ENCODE data around the gene NFIA. TPM values are rescaled to one million over a fixed set of nuclear protein-coding genes. Genes with fewer than 3 reads are reported as not detected.

The NFIA gene
- total RNA-seq, 1 donor from 2014 or later = 1.5 TPM

DNA sequence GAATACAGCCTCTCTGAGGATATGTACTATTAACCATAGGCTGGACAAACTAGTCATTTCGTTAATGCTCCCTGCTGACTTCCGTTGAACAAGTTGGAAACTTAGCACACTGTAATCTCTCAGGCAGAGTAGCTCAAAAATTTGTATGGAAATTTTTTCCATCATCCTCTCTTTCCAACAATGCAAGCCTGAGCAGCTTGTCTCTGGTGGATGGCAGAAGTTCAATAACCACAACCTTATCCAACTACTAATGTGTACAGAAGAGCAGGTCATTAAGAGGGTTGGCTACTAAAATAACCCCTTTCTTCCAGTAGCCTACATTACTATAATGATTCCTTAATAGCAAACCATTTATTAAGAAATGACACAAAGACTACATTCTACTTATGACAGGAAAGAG, 262.3 kb downstream of the NFIA start:
- Mint-ChIP-seq H3K4me3 (ENCODE audit: low read depth) (no peak overlapping the region), H3K27me3 (ENCODE audit: low read depth) (peaks cover 45% of the 10 kb centered on the region), H3K27ac (no peak overlapping the region), H3K36me3 (ENCODE audit: low read depth) (no peaks in the 10 kb centered on the region), H3K9me3 (peaks cover 4% of the 10 kb centered on the region), H3K4me1 (ENCODE audit: low read depth) (no peaks in the 10 kb centered on the region)
- intact Hi-C loops (cut with micrococcal nuclease) = no loop called here
- no peak for DNase-seq (ENCODE audit: low spot score)

DNA sequence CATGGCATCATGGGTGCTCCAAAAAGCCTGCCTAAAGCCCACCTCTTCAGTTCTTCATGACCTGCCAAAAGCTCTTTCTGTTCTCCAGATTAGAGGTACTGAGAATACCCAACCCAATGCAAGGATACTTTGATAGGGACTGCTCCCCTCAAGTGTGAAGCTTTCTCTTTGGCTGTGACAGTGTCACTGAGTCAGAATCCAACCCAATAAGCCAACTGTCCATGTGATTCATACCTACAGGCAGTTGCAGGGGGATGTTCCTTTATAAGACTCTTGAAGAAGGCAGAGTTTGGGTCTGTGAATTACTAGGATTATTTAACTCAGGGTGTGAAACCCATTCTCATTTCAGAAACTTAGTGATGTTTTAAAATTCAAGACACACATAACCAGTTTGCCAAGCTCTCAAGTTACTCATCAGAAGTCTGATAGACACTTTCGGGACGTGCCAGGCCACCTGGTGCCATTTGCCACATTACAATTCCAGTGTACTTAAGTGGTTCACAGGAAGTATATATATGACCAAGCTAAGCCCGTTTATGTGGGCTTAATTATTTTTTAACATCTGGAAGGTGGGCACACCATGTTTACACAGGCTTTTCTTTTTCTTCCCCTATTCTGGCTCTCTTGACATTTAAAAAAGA, 265.8 kb downstream of the NFIA start:
- Mint-ChIP-seq H3K36me3 (ENCODE audit: low read depth) (no peaks in the 10 kb centered on the region), H3K4me3 (ENCODE audit: low read depth) (no peak overlapping the region), H3K4me1 (ENCODE audit: low read depth) (no peaks in the 10 kb centered on the region), H3K9me3 (peaks cover 4% of the 10 kb centered on the region), H3K27ac (no peak overlapping the region), H3K27me3 (ENCODE audit: low read depth) (peaks cover 33% of the 10 kb centered on the region)
- intact Hi-C loops (cut with micrococcal nuclease) = no loop called here
- DNase-seq (ENCODE audit: low spot score) = no peak

DNA sequence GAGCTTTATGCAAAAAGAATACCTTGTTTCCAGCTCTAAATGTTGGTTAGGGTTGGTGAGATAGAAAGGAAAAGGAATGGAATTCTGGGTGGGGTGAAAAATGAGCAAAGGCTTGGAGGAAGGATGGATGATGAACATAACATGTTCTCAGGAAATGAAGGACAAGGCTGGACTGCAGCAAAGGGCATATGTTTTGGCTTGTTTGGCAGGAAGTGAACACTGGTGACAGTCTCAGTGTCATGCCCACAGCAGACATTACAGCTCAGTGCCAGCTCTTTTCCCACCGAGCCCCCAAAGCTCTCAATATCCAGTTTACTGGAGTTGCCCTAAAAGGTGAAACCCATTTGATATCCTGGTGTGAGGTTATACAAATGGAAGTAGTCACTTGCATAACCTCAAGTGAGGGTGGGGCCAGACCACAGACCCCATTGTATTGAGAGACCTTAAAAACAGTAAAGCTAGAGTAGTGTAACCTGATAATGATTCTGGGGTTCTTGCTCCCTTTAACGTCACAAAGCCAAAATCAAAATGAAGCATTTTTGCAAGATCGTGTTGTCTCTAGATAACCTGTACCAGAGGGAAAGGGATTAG, 270.6 kb downstream of the NFIA start:
- Mint-ChIP-seq H3K27ac (no peak overlapping the region), H3K36me3 (ENCODE audit: low read depth) (no peaks in the 10 kb centered on the region), H3K4me3 (ENCODE audit: low read depth) (no peak overlapping the region), H3K9me3 (no peaks in the 10 kb centered on the region), H3K27me3 (ENCODE audit: low read depth) (peaks cover 12% of the 10 kb centered on the region), H3K4me1 (ENCODE audit: low read depth) (no peaks in the 10 kb centered on the region)
- intact Hi-C loops (cut with micrococcal nuclease) = no loop called here
- no peak for DNase-seq (ENCODE audit: low spot score)

DNA sequence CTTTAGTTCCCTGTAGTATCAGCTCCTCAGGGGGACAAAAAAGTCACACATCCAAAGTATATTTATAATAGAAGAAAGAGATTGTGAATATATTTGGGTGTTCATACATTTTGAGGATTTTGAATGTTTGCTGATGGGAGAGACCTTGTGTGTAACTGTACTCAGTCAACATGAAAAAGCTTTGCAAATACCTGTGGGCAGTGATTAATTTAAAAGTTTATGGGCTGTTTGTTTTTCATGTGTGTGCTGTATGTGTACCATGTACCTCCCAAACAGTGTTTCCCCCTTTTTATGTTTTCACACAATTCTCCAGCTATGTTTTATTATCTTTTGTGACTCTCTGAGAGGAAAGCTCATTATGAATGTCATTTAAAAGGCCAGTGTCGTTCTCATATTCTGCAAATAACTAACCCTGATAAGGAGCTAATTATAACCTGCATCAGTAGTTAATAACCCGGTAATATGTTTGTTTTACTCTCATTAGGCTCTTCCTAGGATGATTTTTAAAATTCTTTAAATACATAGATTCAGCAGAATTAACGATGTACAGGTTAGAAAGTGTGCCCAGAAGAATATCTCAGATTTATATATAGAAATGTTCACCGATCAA, 271.5 kb downstream of the NFIA start:
- Mint-ChIP-seq H3K4me1 (ENCODE audit: low read depth) (no peaks in the 10 kb centered on the region), H3K27me3 (ENCODE audit: low read depth) (peaks cover 9% of the 10 kb centered on the region), H3K36me3 (ENCODE audit: low read depth) (no peaks in the 10 kb centered on the region), H3K4me3 (ENCODE audit: low read depth) (no peak overlapping the region), H3K9me3 (no peaks in the 10 kb centered on the region), H3K27ac (no peak overlapping the region)
- no peak for DNase-seq (ENCODE audit: low spot score)
- intact Hi-C loops (cut with micrococcal nuclease) = no loop called here

DNA sequence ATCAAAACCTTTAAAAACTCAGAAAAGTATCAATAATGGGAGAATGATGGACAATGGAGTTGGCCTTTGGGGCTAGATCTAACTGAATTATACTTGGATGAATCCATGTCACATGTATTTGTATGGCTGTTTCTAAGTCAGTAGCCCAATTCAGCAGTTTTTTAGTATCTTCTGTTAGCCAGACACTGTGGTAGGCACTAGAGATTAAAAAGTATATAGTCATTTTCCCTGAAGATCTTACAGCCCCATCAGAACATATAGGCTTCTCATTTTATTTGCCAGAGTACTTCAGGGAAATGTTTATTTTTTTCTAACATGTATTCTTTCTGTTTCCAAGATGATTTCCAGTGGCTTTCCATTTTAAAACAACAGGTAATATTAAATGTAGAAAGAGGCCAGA, 273.7 kb downstream of the NFIA start:
- Mint-ChIP-seq H3K27me3 (ENCODE audit: low read depth) (peaks cover 4% of the 10 kb centered on the region), H3K4me1 (ENCODE audit: low read depth) (no peaks in the 10 kb centered on the region), H3K4me3 (ENCODE audit: low read depth) (no peak overlapping the region), H3K27ac (no peak overlapping the region), H3K9me3 (no peaks in the 10 kb centered on the region), H3K36me3 (ENCODE audit: low read depth) (no peaks in the 10 kb centered on the region)
- intact Hi-C loops (cut with micrococcal nuclease) = no loop called here
- no peak for DNase-seq (ENCODE audit: low spot score)

DNA sequence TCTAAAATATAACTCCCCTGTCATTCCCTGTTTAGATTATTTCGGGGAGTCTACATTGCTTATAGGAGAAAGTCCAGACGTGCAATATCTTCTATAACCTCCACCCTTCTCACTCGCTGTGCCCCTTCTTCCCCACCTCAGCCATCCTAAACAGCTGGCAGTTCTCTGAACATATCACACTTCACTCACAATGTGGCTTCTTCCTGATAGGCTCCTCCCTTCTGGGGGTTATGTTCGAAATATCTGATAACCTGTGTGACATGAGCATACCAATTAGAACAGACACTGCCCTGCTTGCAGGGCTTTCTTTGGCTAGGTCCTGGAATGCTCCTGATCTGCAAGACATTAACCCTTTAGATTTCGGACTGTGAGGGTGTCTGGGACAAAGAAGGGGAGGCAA, 274.6 kb downstream of the NFIA start:
- DNase-seq (ENCODE audit: low spot score) = no peak
- H3K27me3 Mint-ChIP-seq (ENCODE audit: low read depth) = peaks cover 4% of the 10 kb centered on the region
- intact Hi-C loops (cut with micrococcal nuclease) = no loop called here

DNA sequence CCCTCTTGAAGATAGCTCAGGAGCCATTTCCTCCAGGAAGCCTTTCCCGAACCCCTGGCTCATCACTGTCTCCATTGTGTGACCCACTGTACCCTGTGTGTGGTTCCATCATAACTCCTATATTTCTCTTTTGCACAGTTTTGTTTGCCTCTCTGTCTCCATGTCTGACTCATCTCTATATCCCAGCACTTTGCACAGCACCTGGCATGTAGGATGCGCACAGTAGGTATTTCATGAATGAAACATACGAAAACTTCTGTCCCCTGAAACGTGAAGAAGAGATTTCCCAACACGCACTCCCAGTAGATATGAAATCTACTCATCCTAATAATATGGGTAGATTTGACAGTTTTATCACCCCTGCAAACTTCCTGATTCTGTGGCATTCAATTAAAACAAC, 275.2 kb downstream of the NFIA start:
- DNase-seq (ENCODE audit: low spot score) = no peak
- peaks cover 4% of the 10 kb centered on the region for H3K27me3 Mint-ChIP-seq (ENCODE audit: low read depth)
- no peak overlapping the region for H3K27ac Mint-ChIP-seq
- no peaks in the 10 kb centered on the region for H3K36me3 Mint-ChIP-seq (ENCODE audit: low read depth)
- H3K4me3 Mint-ChIP-seq (ENCODE audit: low read depth) = no peak overlapping the region
- H3K4me1 Mint-ChIP-seq (ENCODE audit: low read depth) = no peaks in the 10 kb centered on the region
- intact Hi-C loops (cut with micrococcal nuclease) = no loop called here
- H3K9me3 Mint-ChIP-seq = no peaks in the 10 kb centered on the region

More for the DNA sequence above, 274.6 kb downstream of the NFIA start:
- Mint-ChIP-seq H3K27ac (no peak overlapping the region), H3K36me3 (ENCODE audit: low read depth) (no peaks in the 10 kb centered on the region), H3K4me3 (ENCODE audit: low read depth) (no peak overlapping the region), H3K4me1 (ENCODE audit: low read depth) (no peaks in the 10 kb centered on the region), H3K9me3 (no peaks in the 10 kb centered on the region)

DNA sequence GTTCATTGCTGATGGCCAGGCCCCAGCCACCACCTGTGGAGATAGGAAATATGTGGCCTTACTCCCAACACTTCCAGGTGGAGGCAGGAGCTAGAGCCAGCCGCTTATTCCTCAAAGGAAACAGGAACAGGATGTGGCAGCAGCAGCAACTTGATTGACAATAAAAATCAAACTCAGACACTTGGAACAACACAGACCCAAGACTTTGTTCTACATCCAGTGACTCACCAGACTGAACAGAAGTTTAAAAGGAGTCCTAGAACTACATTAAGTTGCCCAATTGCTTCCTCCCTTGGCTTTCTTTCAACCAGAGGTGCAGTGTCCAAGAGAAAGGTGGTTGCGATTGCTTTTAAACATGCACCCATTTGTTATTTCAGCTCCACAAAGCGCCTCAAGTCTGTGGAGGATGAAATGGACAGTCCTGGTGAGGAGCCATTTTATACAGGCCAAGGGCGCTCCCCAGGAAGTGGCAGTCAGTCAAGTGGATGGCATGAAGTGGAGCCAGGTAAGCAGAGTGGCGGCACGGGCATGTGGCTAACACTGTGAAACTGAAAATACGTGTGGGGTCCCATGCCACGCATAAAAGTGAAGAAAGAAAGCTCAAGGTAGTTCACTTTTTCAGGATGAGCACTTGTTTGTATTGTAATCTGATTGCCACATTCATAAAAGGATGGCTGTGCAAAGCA, 276.6 kb downstream of the NFIA start:
- intact Hi-C loops (cut with micrococcal nuclease) = no loop called here
- no peak for DNase-seq (ENCODE audit: low spot score)
- no peaks in the 10 kb centered on the region for H3K4me1 Mint-ChIP-seq (ENCODE audit: low read depth)

DNA sequence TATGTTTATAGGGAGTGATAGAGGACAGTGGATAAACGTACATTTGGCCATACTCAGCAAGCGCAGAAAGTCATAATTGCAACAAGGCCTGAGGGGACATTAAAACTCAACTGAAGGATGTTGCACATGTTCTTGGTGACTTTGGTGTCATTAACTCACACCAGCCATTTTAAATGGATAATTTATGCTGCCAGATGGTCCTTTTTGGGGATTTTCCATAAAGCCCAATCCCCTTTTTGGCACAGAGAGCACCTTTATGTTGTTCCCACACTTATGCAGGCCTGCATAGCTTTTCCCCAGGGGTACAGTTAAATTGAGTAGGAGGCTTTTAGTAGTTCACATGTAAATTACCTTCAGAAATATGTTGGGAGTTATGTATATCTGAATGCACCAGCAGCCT, 279.6 kb downstream of the NFIA start:
- Mint-ChIP-seq H3K27me3 (ENCODE audit: low read depth) (peaks cover 3% of the 10 kb centered on the region), H3K27ac (no peak overlapping the region), H3K36me3 (ENCODE audit: low read depth) (no peaks in the 10 kb centered on the region), H3K4me1 (ENCODE audit: low read depth) (no peaks in the 10 kb centered on the region), H3K4me3 (ENCODE audit: low read depth) (no peak overlapping the region), H3K9me3 (no peaks in the 10 kb centered on the region)
- DNase-seq (ENCODE audit: low spot score) = no peak
- intact Hi-C loops (cut with micrococcal nuclease) = no loop called here

More for the DNA sequence above, 276.6 kb downstream of the NFIA start:
- Mint-ChIP-seq H3K36me3 (ENCODE audit: low read depth) (no peaks in the 10 kb centered on the region), H3K4me3 (ENCODE audit: low read depth) (no peak overlapping the region), H3K27me3 (ENCODE audit: low read depth) (peaks cover 4% of the 10 kb centered on the region), H3K27ac (no peak overlapping the region), H3K9me3 (no peaks in the 10 kb centered on the region)

DNA sequence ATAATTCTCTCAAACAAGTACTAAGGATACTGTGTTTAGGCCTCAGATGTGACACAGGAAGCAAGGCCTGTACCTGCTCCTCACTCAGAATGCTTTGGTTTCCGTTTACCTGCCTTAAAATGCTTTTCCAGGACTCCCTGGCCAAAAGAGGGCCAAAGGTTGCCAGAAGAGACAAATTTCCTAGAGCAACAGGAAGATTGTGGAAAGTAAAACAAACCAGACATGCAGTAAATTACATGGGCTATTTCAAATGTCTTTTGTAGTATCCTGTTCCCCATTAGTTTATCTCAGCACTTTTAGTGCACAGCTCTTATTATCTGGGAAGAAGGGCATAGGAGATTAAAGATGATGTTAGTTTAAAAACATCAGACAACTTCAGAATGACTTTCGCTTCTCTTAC, 280.0 kb downstream of the NFIA start:
- Mint-ChIP-seq H3K27me3 (ENCODE audit: low read depth) (peaks cover 3% of the 10 kb centered on the region), H3K9me3 (no peaks in the 10 kb centered on the region), H3K36me3 (ENCODE audit: low read depth) (no peaks in the 10 kb centered on the region), H3K27ac (no peak overlapping the region), H3K4me3 (ENCODE audit: low read depth) (no peak overlapping the region), H3K4me1 (ENCODE audit: low read depth) (no peaks in the 10 kb centered on the region)
- intact Hi-C loops (cut with micrococcal nuclease) = no loop called here
- no peak for DNase-seq (ENCODE audit: low spot score)

DNA sequence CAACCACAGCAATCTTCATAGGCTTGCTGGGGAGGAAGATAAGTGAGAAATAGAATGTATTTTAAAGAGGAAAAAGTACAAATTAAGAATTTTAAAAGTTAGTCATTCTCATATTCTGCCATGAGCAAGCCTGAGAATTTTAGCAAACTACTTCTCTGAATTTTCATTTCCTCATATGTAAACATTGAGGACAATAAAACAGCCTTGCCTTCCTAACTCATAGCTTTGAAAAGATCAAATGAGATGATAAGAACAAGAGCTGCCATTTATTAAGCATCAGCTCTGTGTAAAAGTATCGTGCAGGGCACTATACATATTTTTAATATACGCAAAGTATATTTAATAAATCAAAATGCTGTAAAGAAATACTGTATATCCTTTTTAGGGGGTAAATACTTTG, 286.0 kb downstream of the NFIA start:
- Mint-ChIP-seq H3K27ac (no peak overlapping the region), H3K9me3 (no peaks in the 10 kb centered on the region), H3K36me3 (ENCODE audit: low read depth) (no peaks in the 10 kb centered on the region), H3K27me3 (ENCODE audit: low read depth) (peaks cover 7% of the 10 kb centered on the region), H3K4me3 (ENCODE audit: low read depth) (no peak overlapping the region), H3K4me1 (ENCODE audit: low read depth) (no peaks in the 10 kb centered on the region)
- intact Hi-C loops (cut with micrococcal nuclease) = no loop called here
- DNase-seq (ENCODE audit: low spot score) = no peak

DNA sequence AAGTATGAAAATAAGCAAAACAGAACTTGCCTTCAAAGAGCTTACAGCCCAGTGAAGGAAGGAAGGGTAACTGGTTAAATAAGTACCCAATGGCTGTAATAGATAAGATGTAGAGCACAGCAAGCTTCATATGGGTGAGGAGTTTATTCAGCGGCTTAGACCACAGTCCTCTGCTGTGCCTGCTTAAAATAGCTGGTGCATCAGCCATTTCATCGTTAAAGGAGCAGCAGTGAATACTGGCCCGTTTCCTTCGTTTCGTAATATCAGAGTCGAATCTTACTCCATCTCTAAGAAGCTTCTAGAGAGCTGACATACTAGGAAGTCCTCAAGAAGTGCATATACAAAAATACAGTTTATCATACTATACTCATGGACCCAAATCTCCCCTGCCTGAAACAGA, 286.5 kb downstream of the NFIA start:
- Mint-ChIP-seq H3K27ac (no peak overlapping the region), H3K36me3 (ENCODE audit: low read depth) (no peaks in the 10 kb centered on the region), H3K9me3 (no peaks in the 10 kb centered on the region), H3K4me3 (ENCODE audit: low read depth) (no peak overlapping the region), H3K27me3 (ENCODE audit: low read depth) (peaks cover 7% of the 10 kb centered on the region), H3K4me1 (ENCODE audit: low read depth) (no peaks in the 10 kb centered on the region)
- no peak for DNase-seq (ENCODE audit: low spot score)
- intact Hi-C loops (cut with micrococcal nuclease) = no loop called here

All from activated T-helper 2 cell treated with anti-CD3 and anti-CD28 coated beads, Interferon-gamma antibody, Interleukin-2, Interleukin-4, amounts not matched to agents 10 μg/mL and 5 μg/mL and 100 μg/mL, durations not matched to agents 14 hours and 24 hours and 36 hours (primary cell).